Measurements from ENCODE around the gene ATP1A2.

GRCh38 chr1:160171354-160171753 lies 55.8 kb downstream of the ATP1A2 start:
- TF ChIP-seq EZH2 (IDR thresholded peaks at IDR 0.05; ENCODE audit: low read depth, unreplicated experiment) (no peak), REST (IDR thresholded peaks at IDR 0.05; ENCODE audit: unreplicated experiment) (no peak), STAT1 (IDR thresholded peaks at IDR 0.05; ENCODE audit: unreplicated experiment) (no peak), EZH2phosphoT487 (IDR thresholded peaks at IDR 0.05; ENCODE audit: unreplicated experiment) (no peak), POLR2AphosphoS5 (IDR thresholded peaks at IDR 0.05; ENCODE audit: low read depth) (no peak)
- TF ChIP-seq, protein P1, sequence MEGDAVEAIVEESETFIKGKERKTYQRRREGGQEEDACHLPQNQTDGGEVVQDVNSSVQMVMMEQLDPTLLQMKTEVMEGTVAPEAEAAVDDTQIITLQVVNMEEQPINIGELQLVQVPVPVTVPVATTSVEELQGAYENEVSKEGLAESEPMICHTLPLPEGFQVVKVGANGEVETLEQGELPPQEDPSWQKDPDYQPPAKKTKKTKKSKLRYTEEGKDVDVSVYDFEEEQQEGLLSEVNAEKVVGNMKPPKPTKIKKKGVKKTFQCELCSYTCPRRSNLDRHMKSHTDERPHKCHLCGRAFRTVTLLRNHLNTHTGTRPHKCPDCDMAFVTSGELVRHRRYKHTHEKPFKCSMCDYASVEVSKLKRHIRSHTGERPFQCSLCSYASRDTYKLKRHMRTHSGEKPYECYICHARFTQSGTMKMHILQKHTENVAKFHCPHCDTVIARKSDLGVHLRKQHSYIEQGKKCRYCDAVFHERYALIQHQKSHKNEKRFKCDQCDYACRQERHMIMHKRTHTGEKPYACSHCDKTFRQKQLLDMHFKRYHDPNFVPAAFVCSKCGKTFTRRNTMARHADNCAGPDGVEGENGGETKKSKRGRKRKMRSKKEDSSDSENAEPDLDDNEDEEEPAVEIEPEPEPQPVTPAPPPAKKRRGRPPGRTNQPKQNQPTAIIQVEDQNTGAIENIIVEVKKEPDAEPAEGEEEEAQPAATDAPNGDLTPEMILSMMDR (conservative IDR thresholded peaks at IDR 0.05; ENCODE audit: low read depth in 2 of 2) = no peak
